Fibroblast of peridontal ligament (primary cell): Measurements from ENCODE around the gene ODR4.
"Not testable (repeated sequence)": the region's sequence is repeated elsewhere in the genome, so short reads cannot be mapped to it uniquely, and the experiment has no call there.

Experiments
- DNase-seq: peaks from one replicate; pipeline ENCODE4 v3.0.0-alpha.2; 2010; ENCODE audit errors: extremely low read depth

Gene ODR4

DNA sequence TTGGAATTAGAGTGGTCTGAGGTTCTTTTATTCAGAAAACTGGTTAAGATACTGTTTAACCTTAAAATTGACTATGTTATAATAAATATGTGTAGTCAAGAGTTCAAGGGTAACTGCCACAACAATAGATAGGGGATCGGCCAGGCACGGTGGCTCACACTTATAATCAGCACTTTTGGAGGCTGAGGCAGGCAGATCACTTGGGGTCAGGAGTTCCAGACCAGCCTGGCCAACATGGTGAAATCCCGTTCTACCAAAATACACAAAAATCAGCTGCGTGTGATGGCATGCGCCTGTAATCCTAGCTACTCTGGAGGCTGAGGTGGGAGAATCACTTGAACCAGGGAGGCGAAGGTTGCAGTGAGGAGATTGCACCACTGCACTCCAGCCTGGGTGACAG is 45.8 kb downstream of the ODR4 start:
- DNase-seq: no peak

DNA sequence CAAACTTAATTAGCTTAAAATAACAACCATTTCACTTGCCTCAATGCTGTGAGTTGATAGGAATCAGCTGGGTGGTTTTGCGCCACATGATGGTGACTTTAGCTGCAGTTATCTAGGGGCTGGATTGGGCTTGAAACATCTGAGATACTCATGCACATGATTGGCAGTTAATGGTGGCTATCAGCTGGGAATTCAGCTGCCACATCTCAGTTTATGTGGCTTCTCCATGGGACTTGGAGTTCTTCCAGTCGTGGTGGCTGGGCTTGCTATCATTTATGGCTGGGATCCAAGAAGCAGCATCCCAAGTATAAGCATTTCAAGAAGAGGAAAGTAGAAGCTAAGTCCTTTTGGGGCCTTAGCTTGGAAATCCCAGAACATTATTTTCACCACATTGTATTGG is 48.9 kb downstream of the ODR4 start:
- no peak for DNase-seq

DNA sequence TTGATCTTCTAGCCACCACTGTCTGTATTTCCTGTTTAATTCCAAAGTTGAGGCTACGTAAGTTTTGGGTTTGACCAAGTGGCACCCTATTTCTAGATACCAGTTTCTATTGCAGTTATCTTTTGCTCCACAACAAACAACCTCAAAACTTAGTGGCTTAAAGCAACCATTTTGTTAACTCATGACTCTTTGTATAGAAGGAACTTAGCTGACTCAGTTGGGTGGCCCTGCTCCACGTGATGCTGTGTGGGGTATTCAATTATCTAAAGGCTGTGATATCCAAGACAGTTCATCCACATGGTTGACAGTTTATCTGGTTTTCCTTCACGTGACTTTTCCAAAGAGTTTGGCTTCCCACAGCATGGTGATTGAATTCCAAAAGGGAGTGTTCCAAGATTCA is 50.5 kb downstream of the ODR4 start:
- DNase-seq: no peak

DNA sequence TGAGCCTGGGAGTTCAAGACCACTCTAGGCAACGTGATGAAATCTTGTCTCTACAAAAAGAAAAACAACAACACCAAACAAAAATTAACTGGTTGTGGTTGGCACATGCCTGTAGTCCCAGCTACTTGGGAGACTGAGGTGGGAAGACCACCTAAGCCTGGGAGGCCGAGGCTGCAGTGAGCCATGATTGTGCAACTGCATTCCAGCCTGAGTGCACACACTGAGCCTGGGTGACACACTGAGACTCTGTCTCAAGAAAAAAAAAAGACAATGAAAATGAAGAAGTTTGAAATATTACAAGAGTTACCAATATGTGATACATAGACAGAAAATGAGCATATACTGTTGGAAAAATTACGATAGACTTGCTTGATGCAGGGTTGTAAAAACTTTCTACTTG is 53.4 kb downstream of the ODR4 start:
- no peak for DNase-seq

DNA sequence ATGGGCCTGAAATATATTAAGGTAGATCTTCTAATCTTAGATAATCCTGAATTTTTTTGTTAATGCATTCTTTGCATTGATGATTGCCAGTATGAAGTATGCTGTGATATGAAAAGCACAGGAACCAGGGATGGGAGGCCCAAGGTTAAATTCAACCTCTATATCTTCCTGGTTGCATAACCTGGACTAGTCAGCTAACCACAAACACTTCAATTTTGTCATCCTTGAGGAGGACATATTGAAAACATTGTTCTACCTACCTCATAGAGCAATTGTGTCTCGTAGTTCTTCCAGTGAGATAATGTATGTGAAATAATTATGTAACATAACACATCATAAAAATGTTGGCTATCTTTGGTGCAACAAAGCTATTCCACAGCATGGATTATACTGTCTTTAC is 59.7 kb downstream of the ODR4 start:
- no peak for DNase-seq

DNA sequence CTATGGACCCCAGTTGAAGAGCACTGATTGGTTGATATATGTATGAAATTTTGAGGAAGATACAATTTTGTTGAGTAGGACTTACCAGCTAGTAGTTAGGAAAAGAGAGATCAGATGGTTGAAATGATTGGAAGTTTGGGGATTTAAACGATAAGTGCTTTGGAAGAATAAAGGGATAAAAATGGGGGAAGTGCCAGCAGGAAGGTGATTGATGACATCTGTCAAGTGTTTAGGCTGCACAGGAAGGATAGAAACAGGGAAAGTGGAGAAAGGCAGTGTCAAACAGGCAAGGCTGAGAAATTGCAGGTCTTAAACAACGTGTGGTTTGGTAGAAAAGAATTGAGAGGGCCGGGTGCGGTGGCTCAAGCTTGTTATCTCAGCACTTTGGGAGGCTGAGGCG is 62.9 kb downstream of the ODR4 start:
- DNase-seq: no peak

DNA sequence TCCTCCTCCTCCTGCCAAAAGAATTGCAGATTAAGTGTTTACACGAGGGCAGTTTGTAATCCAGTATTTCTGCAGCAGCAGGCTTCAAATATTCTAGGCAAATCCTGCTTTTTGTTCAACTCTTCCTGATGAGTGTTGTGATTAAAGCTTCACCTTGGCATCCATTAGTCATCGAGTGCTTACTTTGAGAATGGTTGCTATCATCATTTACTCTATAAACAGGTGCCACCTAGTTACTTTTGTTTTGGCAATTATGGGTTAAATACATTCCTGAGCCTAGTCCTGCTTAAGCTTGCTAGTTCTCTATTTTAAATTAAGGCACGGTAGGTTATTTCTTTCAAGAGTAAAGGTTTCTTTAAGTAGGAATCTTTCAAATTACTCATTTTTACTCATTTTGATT is 64.9 kb downstream of the ODR4 start:
- DNase-seq: no peak

DNA sequence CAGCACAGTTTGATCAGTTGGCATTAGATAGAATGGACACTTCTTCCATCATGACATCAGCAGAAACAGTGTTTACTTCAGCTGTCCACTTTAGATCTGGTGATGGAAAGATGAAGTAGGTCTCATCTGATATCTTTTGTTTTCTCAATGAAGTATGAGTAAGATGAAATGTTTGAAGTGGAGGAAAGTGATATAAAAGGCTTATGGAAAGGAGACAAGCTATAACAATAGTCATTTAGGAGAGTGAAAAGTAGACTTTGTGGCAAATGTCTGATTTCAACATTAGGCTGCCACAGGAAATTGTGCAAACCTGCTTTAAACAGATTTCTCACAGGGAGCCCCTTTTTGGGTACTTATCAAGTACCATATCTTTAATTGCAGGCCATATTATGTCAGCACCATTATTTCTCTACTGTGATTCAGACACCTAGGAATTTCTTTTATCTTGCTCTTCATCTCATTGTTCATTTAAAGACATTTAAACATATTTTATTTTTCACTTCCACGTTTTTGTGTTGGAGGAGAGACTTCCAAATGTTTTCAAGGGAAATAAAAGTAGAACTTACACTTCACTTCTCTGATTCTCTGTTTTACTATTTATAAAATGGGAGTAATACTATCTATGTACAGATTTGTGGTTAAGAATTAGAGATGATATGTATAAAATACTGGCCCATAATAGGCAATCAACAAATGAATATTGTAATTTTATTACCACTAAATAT is 67.2 kb downstream of the ODR4 start:
- DNase-seq: peak; percentile 14

DNA sequence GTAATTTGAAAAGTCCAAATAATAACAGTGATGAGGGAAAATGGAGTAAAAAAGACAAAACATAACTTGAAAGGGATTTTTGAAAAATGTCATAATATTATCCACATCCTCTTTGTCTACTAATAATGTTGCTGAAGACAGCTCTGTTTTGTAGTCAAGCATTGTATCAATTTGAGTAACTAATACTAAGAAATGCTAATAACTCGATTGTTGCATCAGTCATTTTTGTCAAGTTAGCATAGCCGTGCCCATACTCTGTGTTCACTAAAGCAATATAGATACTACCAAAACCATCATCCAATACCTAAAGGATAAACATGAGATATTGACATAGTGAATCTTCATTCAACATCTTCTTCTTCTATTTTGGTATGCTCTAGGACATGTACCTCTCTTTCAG is 68.0 kb downstream of the ODR4 start:
- no peak for DNase-seq

DNA sequence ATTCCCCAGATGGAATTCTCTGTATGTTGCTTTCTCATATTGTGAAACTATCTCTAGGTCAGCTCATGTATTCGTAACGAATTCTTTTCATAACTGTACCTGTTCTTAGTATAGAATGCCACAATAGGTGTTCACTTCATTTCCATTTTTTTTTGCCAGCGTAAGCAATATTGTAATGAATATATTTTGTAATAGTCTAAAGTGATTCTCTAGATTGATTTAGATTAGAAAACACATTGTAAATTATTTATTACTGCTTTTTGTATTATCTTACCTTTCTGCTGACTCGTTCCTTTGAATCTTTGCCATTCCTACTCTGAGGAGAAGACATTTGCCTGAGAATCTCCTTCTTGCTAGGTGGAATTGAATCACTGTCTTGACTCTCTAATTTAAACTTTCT is 70.5 kb downstream of the ODR4 start:
- DNase-seq: no peak

DNA sequence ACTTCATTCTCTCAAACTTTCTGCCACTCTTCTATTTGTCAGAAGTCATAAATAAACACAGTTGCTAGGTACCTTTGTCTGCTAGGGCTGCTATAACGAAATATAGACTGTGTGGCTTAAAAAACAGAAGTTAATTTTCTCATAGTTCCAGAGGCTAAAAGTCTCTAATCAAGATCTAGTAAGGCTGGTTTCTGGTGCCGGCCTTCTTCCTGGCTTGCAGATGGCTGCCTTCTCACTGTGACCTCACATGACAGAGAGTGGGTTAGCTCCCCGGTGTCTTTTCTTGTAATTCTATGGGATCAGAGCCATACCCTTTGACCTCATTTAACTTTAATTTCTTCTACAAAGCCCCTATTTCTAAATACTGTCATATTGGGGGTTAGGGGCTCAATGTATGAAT is 79.3 kb downstream of the ODR4 start:
- no peak for DNase-seq

DNA sequence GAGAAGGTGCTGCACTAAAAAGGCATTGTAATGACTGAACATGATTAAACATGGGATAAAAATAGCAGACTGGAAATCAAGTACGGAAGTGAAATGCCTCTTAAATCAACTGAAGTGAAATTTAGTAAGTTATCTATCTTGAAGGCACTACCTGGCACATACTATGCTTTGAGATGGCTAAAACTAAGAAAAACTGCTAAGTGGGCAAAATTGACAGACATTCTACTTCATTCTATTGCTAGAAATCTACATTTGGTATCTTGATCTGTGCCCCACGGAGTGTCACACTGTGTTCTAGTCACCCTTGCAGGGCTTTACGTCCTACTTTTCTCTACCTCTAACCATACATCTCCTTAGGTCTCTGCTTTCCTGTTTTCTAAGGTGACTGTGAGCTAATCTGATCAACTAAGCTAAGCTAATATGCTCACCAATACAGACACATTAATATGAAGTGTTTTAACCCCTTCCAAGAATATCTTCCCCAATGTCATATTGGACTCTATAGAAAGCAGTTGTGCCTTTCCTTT is 81.2 kb downstream of the ODR4 start:
- no peak for DNase-seq

DNA sequence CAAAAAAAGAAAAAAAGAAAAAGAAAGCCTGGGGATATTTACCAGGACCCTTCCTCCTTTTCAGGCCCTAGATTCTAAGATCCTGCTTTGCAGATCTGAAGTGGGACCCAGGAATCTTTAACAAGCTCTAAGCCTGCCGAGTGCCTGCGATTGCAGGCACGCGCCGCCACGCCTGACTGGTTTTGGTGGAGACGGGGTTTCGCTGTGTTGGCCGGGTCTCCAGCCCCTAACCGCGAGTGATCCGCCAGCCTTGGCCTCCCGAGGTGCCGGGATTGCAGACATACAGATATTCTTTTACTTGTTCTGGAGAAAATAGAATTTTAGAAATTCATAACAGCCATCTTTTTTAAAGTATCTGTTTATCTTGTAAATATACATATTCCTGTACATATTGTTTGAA is 83.5 kb downstream of the ODR4 start:
- DNase-seq: not testable (repeated sequence)

DNA sequence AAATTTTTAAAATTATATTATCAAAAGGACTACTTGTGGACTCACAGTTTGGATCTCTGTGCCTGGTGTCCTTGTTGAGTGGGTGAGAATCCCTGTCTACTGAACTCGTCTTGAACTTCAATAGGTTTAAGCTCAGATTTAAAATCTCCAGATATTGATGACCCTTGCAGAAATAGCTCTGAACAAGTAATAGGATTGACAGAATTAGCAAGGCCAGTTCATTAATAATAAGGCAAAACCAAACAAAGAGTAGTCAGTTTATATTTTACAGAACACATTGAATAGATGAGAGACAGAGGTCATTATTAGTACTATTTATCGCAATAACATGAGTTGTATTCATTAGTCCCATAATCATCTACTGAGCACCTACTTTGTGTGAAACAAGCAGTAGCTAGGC is 85.4 kb downstream of the ODR4 start, which contains the start of gene PDC:
Gene PDC, minus strand, starts transcription at position 101 of the 400 bp plus-strand sequence. CDS start 11,655 bp downstream, outside the sequence.
- no peak for DNase-seq

DNA sequence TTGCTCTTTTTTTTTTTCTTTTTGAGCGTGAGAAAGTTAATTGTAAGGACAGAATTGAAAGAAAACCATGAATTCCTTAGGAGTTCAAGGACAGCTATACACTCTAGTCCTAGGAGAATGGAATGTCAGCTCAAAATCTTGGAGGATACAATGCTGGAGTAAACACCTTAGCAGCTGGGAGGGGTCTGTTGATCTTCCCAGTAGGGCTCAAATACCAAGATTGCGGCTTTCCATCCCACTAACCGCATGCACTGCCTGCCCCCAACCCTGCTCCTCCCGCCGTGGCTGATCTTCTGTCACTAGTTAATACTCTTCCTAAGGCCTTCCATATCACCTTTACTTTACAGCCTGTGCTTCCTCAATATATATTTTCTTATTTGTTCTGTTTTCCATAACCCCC is 87.9 kb downstream of the ODR4 start:
- no peak for DNase-seq

DNA sequence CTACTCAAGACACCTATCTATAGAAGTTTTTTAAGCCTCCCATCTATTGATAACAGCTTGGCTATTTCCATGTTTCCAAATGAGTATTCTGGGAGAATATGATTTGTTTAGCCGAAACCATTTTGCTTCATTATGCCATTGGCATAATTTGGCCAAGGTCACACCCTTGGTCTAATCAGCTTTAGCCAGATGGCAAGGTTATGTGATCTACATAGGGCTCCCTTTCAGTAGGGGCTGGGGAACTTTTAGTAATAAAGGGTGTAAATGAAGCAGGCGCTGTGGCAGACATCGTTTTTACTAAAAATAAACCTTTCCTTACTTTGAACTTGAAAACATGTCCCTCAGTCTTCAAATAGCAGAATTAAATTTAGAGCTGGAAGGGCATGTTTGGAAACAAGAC is 88.3 kb downstream of the ODR4 start:
- DNase-seq: no peak

DNA sequence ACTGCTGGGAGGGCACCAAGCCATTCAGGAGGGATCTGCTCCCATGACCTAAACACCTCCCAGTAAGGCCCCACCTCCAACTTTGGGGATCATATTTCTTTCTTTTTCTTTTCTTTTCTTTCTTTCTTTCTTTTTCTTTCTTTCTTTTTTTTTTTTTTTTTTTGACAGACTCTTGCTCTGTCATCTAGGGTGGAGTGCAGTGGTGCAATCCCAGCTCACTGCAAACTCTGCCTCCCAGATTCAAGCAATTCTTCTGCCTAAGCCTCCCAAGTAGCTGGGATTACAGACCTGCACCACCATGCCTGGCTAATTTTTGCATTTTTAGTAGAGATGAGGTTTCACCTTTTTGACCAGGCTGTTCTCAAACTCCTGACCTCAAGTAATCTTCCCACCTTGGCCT is 89.9 kb downstream of the ODR4 start:
- peak; percentile 45 for DNase-seq

DNA sequence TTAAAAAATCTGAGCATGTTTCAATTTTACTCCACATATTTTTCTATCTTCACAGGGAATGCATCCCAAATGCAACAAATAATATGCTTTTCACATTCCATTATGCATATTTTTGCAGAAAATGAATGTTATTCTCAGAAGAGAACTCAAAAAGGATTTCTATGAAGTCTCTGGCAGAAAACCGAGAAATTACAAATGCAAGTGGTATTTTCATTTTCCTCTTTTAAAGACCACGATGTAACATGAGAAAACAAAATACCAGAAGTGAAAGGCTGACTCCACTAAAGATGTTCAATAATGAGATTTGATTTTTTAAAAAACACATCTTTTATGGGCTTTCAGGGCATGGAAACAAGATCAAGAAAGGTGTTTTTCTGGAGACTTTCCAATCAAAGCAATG is 90.3 kb downstream of the ODR4 start:
- peak; percentile 74 for DNase-seq
